Measurements from ENCODE around the gene NPTN.

- TF ChIP-seq POLR2A (IDR thresholded peaks at IDR 0.05; ENCODE audit: low read depth, low read length) (no peak), POLR2AphosphoS5 (IDR thresholded peaks at IDR 0.05; ENCODE audit: low read depth, low read length) (no peak), TAF1 (IDR thresholded peaks at IDR 0.05; ENCODE audit: low read depth, low read length) (no peak), PAX5 (IDR thresholded peaks at IDR 0.05; ENCODE audit: insufficient read depth, low read length, severe bottlenecking) (no peak)
Measured at GRCh38 chr15:73567020-73567419, 66.2 kb downstream of the NPTN start.

All from GM12891 (cell line).